Measurements from ENCODE around the gene IL22RA2.

Gene IL22RA2

GRCh38 chr6:137190583-137191094 lies 17.2 kb upstream of the IL22RA2 start:
- no peak for DNase-seq (ENCODE audit: low spot score)
- TF ChIP-seq CTCF (IDR thresholded peaks at IDR 0.05; ENCODE audit: borderline replicate concordance, control extremely low read depth, extremely low read depth, insufficient read depth, missing control alignments) = no peak
- in situ Hi-C loops (cut with MboI; ENCODE audit: low sequenced_read_pairs, unreplicated experiment) = no loop called here

GRCh38 chr6:137188855-137189254 lies 15.4 kb upstream of the IL22RA2 start:
- in situ Hi-C loops (cut with MboI; ENCODE audit: low sequenced_read_pairs, unreplicated experiment) = no loop called here
- TF ChIP-seq CTCF (IDR thresholded peaks at IDR 0.05; ENCODE audit: borderline replicate concordance, control extremely low read depth, extremely low read depth, insufficient read depth, missing control alignments) = no peak
- DNase-seq (ENCODE audit: low spot score) = no peak

DNA sequence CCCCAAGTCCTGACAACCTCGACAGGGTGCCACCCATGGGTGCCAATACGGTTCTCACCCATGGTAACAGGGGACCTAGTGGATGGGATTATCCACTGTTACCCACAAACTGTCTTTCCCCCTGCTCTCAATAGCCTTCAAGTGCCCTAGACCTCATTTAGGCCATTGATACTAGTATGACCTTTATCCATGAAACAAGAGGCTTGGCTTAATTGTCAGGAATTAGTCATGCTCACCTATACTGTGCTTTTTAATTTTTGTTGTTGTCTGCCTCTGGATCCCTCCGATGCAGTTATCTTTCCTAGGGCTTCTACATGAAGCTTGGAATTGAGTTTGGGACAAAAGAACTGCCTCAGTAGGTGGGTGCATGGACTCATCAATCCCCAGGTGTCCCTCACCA lies 11.8 kb upstream of the IL22RA2 start:
- TF ChIP-seq CTCF (IDR thresholded peaks at IDR 0.05; ENCODE audit: borderline replicate concordance, control extremely low read depth, extremely low read depth, insufficient read depth, missing control alignments) = no peak
- no peak for DNase-seq (ENCODE audit: low spot score)
- in situ Hi-C loops (cut with MboI; ENCODE audit: low sequenced_read_pairs, unreplicated experiment) = no loop called here

GRCh38 chr6:137182654-137183073 lies 9.2 kb upstream of the IL22RA2 start:
- no peak for TF ChIP-seq CTCF (IDR thresholded peaks at IDR 0.05; ENCODE audit: borderline replicate concordance, control extremely low read depth, extremely low read depth, insufficient read depth, missing control alignments)
- DNase-seq (ENCODE audit: low spot score) = no peak
- in situ Hi-C loops (cut with MboI; ENCODE audit: low sequenced_read_pairs, unreplicated experiment) = no loop called here

- no peak for TF ChIP-seq CTCF (IDR thresholded peaks at IDR 0.05; ENCODE audit: borderline replicate concordance, control extremely low read depth, extremely low read depth, insufficient read depth, missing control alignments)
- in situ Hi-C loops (cut with MboI; ENCODE audit: low sequenced_read_pairs, unreplicated experiment) = no loop called here
- DNase-seq (ENCODE audit: low spot score) = no peak
Measured at GRCh38 chr6:137181891-137182653, 8.6 kb upstream of the IL22RA2 start.

- TF ChIP-seq CTCF (IDR thresholded peaks at IDR 0.05; ENCODE audit: borderline replicate concordance, control extremely low read depth, extremely low read depth, insufficient read depth, missing control alignments) = no peak
- in situ Hi-C loops (cut with MboI; ENCODE audit: low sequenced_read_pairs, unreplicated experiment) = no loop called here
- no peak for DNase-seq (ENCODE audit: low spot score)
Measured at GRCh38 chr6:137177611-137178010, 4.2 kb upstream of the IL22RA2 start.
